CD14-positive monocyte (primary cell): ENCODE data around the gene CA11. TPM values are rescaled to one million over a fixed set of nuclear protein-coding genes. Genes with fewer than 3 reads are reported as not detected.

ENCODE experiments used
- DNase-seq, 3 donors: peaks; one replicate each; pipeline ENCODE4 v3.0.0-alpha.2; 2011 to 2022
- H2AFZ ChIP-seq: 2 replicates; pipeline ENCODE4 v1.6.0; 2012; ENCODE audit warnings: mild to moderate bottlenecking, low read depth, low read length, inconsistent platforms; ENCODE audit not compliant: insufficient read depth, poor library complexity, severe bottlenecking
- H3K27ac ChIP-seq, 2 donors: 1 replicate in 1 of 2; 2 replicates in 1 of 2; pipeline ENCODE4 v1.5.1; 2012 to 2013; ENCODE audit warnings: low read length in 2 of 2, control low read depth in 1 of 2, inconsistent platforms in 1 of 2, low read depth in 1 of 2, mild to moderate bottlenecking in 1 of 2
- H3K27me3 ChIP-seq, 2 donors: one replicate each; pipeline versions ENCODE4 v1.6.0 to v1.6.1; 2011 to 2013; ENCODE audit warnings: low read length in 2 of 2; ENCODE audit not compliant: control insufficient read depth in 2 of 2, insufficient read depth in 2 of 2
- H3K36me3 ChIP-seq, 2 donors: replicated peaks in 1 of 2; 1 replicate in 1 of 2; 2 replicates in 1 of 2; pipeline versions ENCODE4 v1.5.1 to v1.6.1; 2012 to 2013; ENCODE audit warnings: low read length in 2 of 2, control low read depth in 1 of 2, inconsistent platforms in 1 of 2, mild to moderate bottlenecking in 1 of 2; ENCODE audit not compliant: insufficient read depth in 2 of 2, control insufficient read depth in 1 of 2
- H3K4me1 ChIP-seq, 2 donors: 1 replicate in 1 of 2; 2 replicates in 1 of 2; pipeline versions ENCODE4 v1.5.1 to v1.6.1; 2012 to 2013; ENCODE audit warnings: low read length in 2 of 2, control low read depth in 1 of 2, inconsistent platforms in 1 of 2, mild to moderate bottlenecking in 1 of 2, moderate library complexity in 1 of 2; ENCODE audit not compliant: insufficient read depth in 2 of 2, control insufficient read depth in 1 of 2
- H3K4me2 ChIP-seq: replicated peaks from 2 replicates; pipeline ENCODE3; 2012; ENCODE audit warnings: low read length, moderate library complexity, mild to moderate bottlenecking; ENCODE audit not compliant: poor library complexity, severe bottlenecking; ENCODE audit errors: extremely low read depth
- H3K4me3 ChIP-seq, 3 experiments: fragments of 200-600 bp in 1 of 3; sonication (generic) in 1 of 3; replicated peaks in 1 of 3; 1 replicate in 2 of 3; 2 replicates in 1 of 3; pipeline ENCODE4 v1.5.1; 2011 to 2013; ENCODE audit warnings: low read length in 3 of 3, mild to moderate bottlenecking in 3 of 3, control low read depth in 2 of 3, low read depth in 2 of 3, inconsistent platforms in 1 of 3, moderate library complexity in 1 of 3
- H3K79me2 ChIP-seq: 2 replicates; pipeline ENCODE4 v1.6.0; 2012; ENCODE audit warnings: mild to moderate bottlenecking, control low read depth, inconsistent platforms, low read length, moderate library complexity; ENCODE audit not compliant: insufficient read depth
- H3K9ac ChIP-seq: 2 replicates; pipeline ENCODE4 v1.6.0; 2017; ENCODE audit warnings: low read length, mild to moderate bottlenecking; ENCODE audit not compliant: insufficient read depth, poor library complexity, severe bottlenecking
- H3K9me3 ChIP-seq, 2 donors: replicated peaks in 1 of 2; 1 replicate in 1 of 2; 2 replicates in 1 of 2; pipeline versions ENCODE4 v1.5.1 to v1.6.1; 2012 to 2013; ENCODE audit warnings: low read length in 2 of 2, control low read depth in 1 of 2; ENCODE audit not compliant: control insufficient read depth in 1 of 2, insufficient read depth in 1 of 2
- H4K20me1 ChIP-seq: 2 replicates; pipeline ENCODE4 v1.6.0; 2012; ENCODE audit warnings: mild to moderate bottlenecking, low read length, control low read depth, moderate library complexity; ENCODE audit not compliant: insufficient read depth
- H3K27ac Mint-ChIP-seq, 7 donors: one replicate each; pipeline ENCODE4 v1.8.0; 2020; ENCODE audit warnings: mild to moderate bottlenecking in 7 of 7, mixed read lengths in 7 of 7, moderate library complexity in 6 of 7, inconsistent platforms in 2 of 7
- H3K27me3 Mint-ChIP-seq, 3 donors: one replicate each; pipeline ENCODE4 v1.8.0; 2021 to 2022; ENCODE audit warnings: low read depth in 3 of 3, mild to moderate bottlenecking in 3 of 3, mixed read lengths in 3 of 3, moderate library complexity in 3 of 3, inconsistent platforms in 1 of 3
- H3K36me3 Mint-ChIP-seq, 2 donors: one replicate each; pipeline ENCODE4 v1.8.0; 2020; ENCODE audit warnings: mixed read lengths in 2 of 2, inconsistent platforms in 1 of 2, mild to moderate bottlenecking in 1 of 2
- H3K4me1 Mint-ChIP-seq: one replicate; pipeline ENCODE4 v1.8.0; 2020; ENCODE audit warnings: mild to moderate bottlenecking, mixed read lengths
- H3K4me3 Mint-ChIP-seq, 2 donors: one replicate each; pipeline ENCODE4 v1.8.0; 2020; ENCODE audit warnings: mild to moderate bottlenecking in 2 of 2, mixed read lengths in 2 of 2, moderate library complexity in 1 of 2
- H3K9me3 Mint-ChIP-seq, 7 donors: one replicate each; pipeline ENCODE4 v1.8.0; 2020 to 2022; ENCODE audit warnings: mixed read lengths in 7 of 7, mild to moderate bottlenecking in 6 of 7, moderate library complexity in 6 of 7, inconsistent platforms in 2 of 7
- CTCF ChIP-seq: fragments of 200-600 bp; IDR thresholded peaks from one replicate; pipeline ENCODE4 v1.8.0; 2022; ENCODE audit warnings: antibody characterized with exemption, mild to moderate bottlenecking
- WGBS: methylation state at CpG from one replicate; pipeline ENCODE4 v1.1.5; 2013; ENCODE audit warnings: missing lambda C conversion rate; ENCODE audit not compliant: insufficient coverage; 5-methylcytosine and 5-hydroxymethylcytosine counted together
- intact Hi-C, 2 donors: fragments of 100-400 bp; cut with micrococcal nuclease; formaldehyde crosslinking; loops; one replicate each; pipeline versions ENCODE4 v1.15.0 to v1.15.1; 2023
- polyA plus RNA-seq, 3 donors: library from polyadenylated mRNA; depleted of rRNA in 1 of 3; unstranded in 2 of 3; stranded (reverse) in 1 of 3; fragments of 300-500 nt in 2 of 3; fragments of >200 nt in 1 of 3; fragmentation: Illumina TruSeq in 2 of 3; gene quantifications; 1 replicate in 2 of 3; 2 replicates in 1 of 3; pipeline ENCODE4 v1.2.3, GENCODE V29; 2012 to 2021

Gene CA11
- polyA plus RNA-seq, 3 donors: 1.1 to 4.9 (median 1.8) TPM

DNA sequence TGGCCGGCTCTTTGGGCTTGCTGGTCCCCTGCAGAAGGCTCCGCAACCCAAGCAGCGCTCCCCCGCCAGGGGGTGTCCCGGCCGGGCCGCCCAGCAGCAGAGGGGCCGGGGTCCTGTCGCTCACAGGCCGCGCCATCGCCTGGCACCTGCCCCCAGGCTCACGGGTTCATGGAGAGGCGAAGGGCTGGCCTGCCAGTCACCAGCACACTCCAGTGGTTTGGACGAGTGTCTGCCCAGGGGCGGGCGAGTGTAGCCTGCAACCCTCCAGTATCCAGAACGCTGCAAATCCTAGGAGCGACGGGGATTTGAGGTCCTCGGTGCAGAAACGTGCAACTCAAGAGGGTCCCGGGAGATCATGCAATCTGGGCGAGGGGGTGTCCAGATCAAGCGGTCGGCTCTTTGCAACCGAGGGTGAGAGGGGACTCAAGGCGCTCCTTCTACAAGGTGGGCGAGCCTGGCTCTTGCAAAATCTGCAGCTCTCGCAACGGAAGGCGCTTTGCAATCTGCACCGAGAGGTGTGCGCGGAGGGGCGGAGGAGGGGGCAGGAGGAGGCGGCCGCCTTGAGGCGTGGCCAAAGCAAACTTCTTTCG lies 9.0 kb downstream of the CA11 start, which contains the start of gene DBP:
Gene DBP, minus strand, starts transcription at position 521 of the 590 bp plus-strand sequence. Its CDS starts 385 bp downstream, at position 136.
- Histone ChIP-seq H2AFZ (peak within 1 kb of the TSS; percentile 77), H3K27me3 (no peaks in the 10 kb centered on the region), H4K20me1 (peaks cover 10% of the 10 kb centered on the region), H3K79me2 (peaks cover 44% of the 10 kb centered on the region), H3K9ac (peak within 1 kb of the TSS; percentile 84), H3K27ac (peak within 1 kb of the TSS; percentile 95 to 96), H3K9me3 (no peaks in the 10 kb centered on the region), H3K4me1 (peaks cover 50 to 79% of the 10 kb centered on the region in 2 donors), H3K4me3 (peak within 1 kb of the TSS; percentile 70 to 86 (median 84)), H3K36me3 (peaks cover 8 to 13% of the 10 kb centered on the region in 2 donors), H3K4me2 (peak within 1 kb of the TSS; percentile 93)
- Mint-ChIP-seq H3K27ac (peak within 1 kb of the TSS; percentile 96 to 99 (median 99)), H3K9me3 (peaks cover 0 to 3% (median 1%) of the 10 kb centered on the region in 7 donors), H3K4me1 (peaks cover 53% of the 10 kb centered on the region), H3K36me3 (peaks cover 14 to 18% of the 10 kb centered on the region in 2 donors), H3K27me3 (peaks cover 2 to 9% (median 9%) of the 10 kb centered on the region in 3 donors), H3K4me3 (peak within 1 kb of the TSS; percentile 98 to 99)
- TF ChIP-seq CTCF: peak; percentile 16
- intact Hi-C loops: loop anchor here (5.0 to 10.0 kb wide), 3 partner anchors 312 to 330 kb away; partner anchors contain the start of genes FTL (in 2 of the 2) and EMP3 (in 1 of the 2)
- WGBS: 0% methylated on average over 36 of the region's 40 CpGs
- DNase-seq: no peak

DNA sequence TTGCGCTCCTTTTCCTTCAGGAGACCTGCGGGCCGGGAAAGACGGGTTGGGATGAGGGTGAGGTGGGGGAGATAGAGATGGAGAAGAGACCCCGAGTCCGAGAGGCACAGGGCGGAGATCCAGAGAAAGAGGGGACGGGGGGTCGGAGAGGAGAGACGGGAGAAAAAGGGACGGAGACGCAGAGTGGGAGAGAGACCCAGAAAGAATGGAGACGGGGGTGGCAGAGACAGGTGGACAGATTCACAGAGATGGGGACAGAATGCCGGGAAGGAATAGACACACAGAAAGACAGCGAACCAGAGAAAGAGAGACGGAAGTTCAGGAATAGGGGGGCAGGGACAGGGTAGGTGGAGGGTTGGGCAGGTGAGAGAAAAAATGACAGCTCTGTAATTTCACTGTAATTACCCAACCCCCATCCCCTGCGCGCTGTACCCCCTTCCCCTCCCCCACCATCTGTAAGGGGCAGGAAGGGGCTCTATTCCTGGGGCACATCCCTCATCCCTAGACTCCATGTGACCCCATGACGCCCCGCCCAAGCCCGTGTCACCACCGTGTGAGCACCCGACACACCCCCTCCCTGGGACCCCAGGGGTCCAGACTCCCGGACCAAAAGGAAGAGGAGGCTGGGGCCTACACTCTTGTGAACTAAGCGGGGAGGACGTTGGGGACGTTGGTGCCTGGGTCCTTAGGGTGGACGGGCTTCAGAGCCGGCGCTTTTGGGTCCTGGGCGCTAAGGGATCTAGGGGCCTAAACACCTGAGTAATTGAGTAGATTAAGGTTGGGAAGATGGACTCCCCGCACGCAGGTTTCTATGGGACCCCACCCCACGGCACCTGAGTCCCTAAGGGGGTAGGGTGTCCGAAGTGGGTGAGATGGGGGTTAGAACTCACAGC lies 9.8 kb downstream of the CA11 start:
- intact Hi-C loops: loop anchor here (2.0 to 10.0 kb wide), 4 partner anchors 17 to 331 kb away; partner anchors contain the start of genes FTL (in 2 of the 2), RPL18 (in 2 of the 2), SPHK2 (in 2 of the 2) and EMP3 (in 1 of the 2)
- H3K27me3 ChIP-seq: no peaks in the 10 kb centered on the region
- H3K9ac ChIP-seq: peak overlapping the region; percentile 84
- H3K9me3 ChIP-seq: no peaks in the 10 kb centered on the region
- WGBS: under 1% methylated on average over 28 of the region's 35 CpGs
- peak in 1 of 3 donors; percentile 34 for DNase-seq
- peak overlapping the region; percentile 93 for H3K4me2 ChIP-seq
- peaks cover 57 to 86% of the 10 kb centered on the region in 2 donors for H3K4me1 ChIP-seq
- peaks cover 14% of the 10 kb centered on the region for H4K20me1 ChIP-seq
- Mint-ChIP-seq H3K27ac (peak overlapping the region; percentile 87 to 99 (median 96)), H3K36me3 (peaks cover 17 to 25% of the 10 kb centered on the region in 2 donors), H3K4me1 (peaks cover 58% of the 10 kb centered on the region), H3K4me3 (peak overlapping the region; percentile 98 to 99), H3K9me3 (peaks cover 0 to 3% (median 1%) of the 10 kb centered on the region in 7 donors), H3K27me3 (peaks cover 2 to 9% (median 7%) of the 10 kb centered on the region in 3 donors)
- peaks cover 15 to 20% of the 10 kb centered on the region in 2 donors for H3K36me3 ChIP-seq
- H3K27ac ChIP-seq: peak overlapping the region; percentile 95 to 96
- no peak for TF ChIP-seq CTCF
- H3K79me2 ChIP-seq: peaks cover 44% of the 10 kb centered on the region
- peak overlapping the region; percentile 60 for H2AFZ ChIP-seq
- peak overlapping the region; percentile 70 to 86 (median 84) for H3K4me3 ChIP-seq
